ENCODE results near the gene KIF20B. TPM values are rescaled to one million over a fixed set of nuclear protein-coding genes. Genes with fewer than 3 reads are reported as not detected.

KIF20B gene
- total RNA-seq, 1 experiment from 2014 or later = 59.1 TPM

- no CpG with 5 or more reads among the region's 3 CpGs for WGBS (ENCODE audit: extremely low coverage, insufficient read length, low lambda C conversion rate)
- no peak for TF ChIP-seq CTCF (conservative IDR thresholded peaks at IDR 0.05)
- H2BK15ac ChIP-seq (ENCODE audit: low read depth, low read length) = no peak overlapping the region
- H4K5ac ChIP-seq (ENCODE audit: insufficient read length, low read depth, low read length) = no peak overlapping the region
- no peaks in the 10 kb centered on the region for H3K79me2 ChIP-seq (ENCODE audit: insufficient read depth, low read length)
- H3K27ac ChIP-seq (ENCODE audit: insufficient read length, low read depth, low read length) = no peak overlapping the region
- H2BK120ac ChIP-seq (ENCODE audit: low read depth, low read length, poor library complexity, severe bottlenecking) = no peak overlapping the region
- H3K4ac ChIP-seq (ENCODE audit: low read depth, low read length) = no peak overlapping the region
- Mint-ChIP-seq H3K4me1 (no peaks in the 10 kb centered on the region), H3K4me3 (no peak overlapping the region), H3K27ac (no peak overlapping the region), H3K36me3 (ENCODE audit: insufficient read depth in 1 of 3, low read depth in 3 of 3) (peaks cover 12 to 56% (median 49%) of the 10 kb centered on the region in 3 experiments), H3K27me3 (ENCODE audit: low read depth) (no peaks in the 10 kb centered on the region), H3K9me3 (no peaks in the 10 kb centered on the region)
- no peak overlapping the region for H2BK12ac ChIP-seq (ENCODE audit: insufficient read length, low read depth, low read length)
- no peak overlapping the region for H3K9ac ChIP-seq (ENCODE audit: extremely low read depth, insufficient read length, low read length)
- no peak overlapping the region for H4K8ac ChIP-seq (replicated peaks; ENCODE audit: insufficient read length, low read depth, low read length)
- no peak overlapping the region for H3K56ac ChIP-seq (ENCODE audit: insufficient read length, low read depth, low read length)
- no peak overlapping the region for H3T11ph ChIP-seq (ENCODE audit: low read length)
- H4K91ac ChIP-seq (ENCODE audit: insufficient read length, low read depth, low read length) = no peak overlapping the region
- no peaks in the 10 kb centered on the region for H3K9me3 ChIP-seq (ENCODE audit: control insufficient read depth, low read depth, low read length)
- no peak overlapping the region for H3K4me2 ChIP-seq (ENCODE audit: insufficient read depth, insufficient read length, low read length)
- no peak overlapping the region for H2BK20ac ChIP-seq (ENCODE audit: low read depth, low read length, poor library complexity, severe bottlenecking)
- H3K23me2 ChIP-seq (ENCODE audit: insufficient read length, low read depth, low read length, poor library complexity, severe bottlenecking) = no peaks in the 10 kb centered on the region
- no peak overlapping the region for H3K14ac ChIP-seq (ENCODE audit: insufficient read depth, low read length)
- no peak overlapping the region for H2BK5ac ChIP-seq (ENCODE audit: insufficient read length, low read length)
- H3K18ac ChIP-seq (ENCODE audit: insufficient read length, low read depth, low read length) = no peak overlapping the region
- DNase-seq = no peak
- no peaks in the 10 kb centered on the region for H3K79me1 ChIP-seq (ENCODE audit: insufficient read depth, low read depth, low read length, poor library complexity, severe bottlenecking)
- H3K4me1 ChIP-seq (ENCODE audit: insufficient read depth, low read length) = no peaks in the 10 kb centered on the region
- no peak overlapping the region for H2AK5ac ChIP-seq (ENCODE audit: insufficient read length, low read length)
- no peak overlapping the region for H3K23ac ChIP-seq (ENCODE audit: insufficient read length, low read depth, low read length)
- no peaks in the 10 kb centered on the region for H4K20me1 ChIP-seq (ENCODE audit: control insufficient read depth, insufficient read depth, insufficient read length)
- no peaks in the 10 kb centered on the region for H3K27me3 ChIP-seq (ENCODE audit: insufficient read depth, low read length)
- no peak overlapping the region for H2AFZ ChIP-seq (ENCODE audit: low read length)
These were observed 33.2 kb downstream of the KIF20B start for GRCh38 chr10:89734616-89735015.
